Activated CD4-positive, CD25-positive, alpha-beta regulatory T cell treated with anti-CD3 and anti-CD28 coated beads, Interleukin-2, amount 50 U/mL, for 72 hours (primary cell): ENCODE data around the gene BAHD1.
"Not testable (repeated sequence)": the region's sequence is repeated elsewhere in the genome, so short reads cannot be mapped to it uniquely, and the experiment has no call there.

Experiments
- DNase-seq: peaks from one replicate; pipeline ENCODE4 v3.0.0; 2021

BAHD1 gene

DNA sequence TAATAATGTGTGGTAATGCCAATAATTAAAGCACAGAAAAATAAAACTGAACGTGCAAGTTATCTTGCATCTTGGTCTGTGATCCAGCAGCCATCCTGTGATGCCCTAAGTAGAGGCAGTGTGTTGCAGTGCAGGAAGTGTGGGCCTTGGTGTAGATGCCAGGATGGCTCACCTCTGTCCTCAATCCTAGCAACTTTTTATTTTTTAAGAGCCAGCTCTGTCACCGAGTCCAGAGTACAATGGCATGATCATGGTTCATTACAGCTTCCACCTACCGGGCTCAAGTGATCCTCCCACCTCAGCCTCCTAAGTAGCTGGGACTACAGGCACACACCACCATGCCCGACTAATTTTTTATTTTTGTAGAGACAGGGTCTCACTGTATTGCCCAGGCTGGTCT, 7.6 kb downstream of the BAHD1 start:
- no peak for DNase-seq

DNA sequence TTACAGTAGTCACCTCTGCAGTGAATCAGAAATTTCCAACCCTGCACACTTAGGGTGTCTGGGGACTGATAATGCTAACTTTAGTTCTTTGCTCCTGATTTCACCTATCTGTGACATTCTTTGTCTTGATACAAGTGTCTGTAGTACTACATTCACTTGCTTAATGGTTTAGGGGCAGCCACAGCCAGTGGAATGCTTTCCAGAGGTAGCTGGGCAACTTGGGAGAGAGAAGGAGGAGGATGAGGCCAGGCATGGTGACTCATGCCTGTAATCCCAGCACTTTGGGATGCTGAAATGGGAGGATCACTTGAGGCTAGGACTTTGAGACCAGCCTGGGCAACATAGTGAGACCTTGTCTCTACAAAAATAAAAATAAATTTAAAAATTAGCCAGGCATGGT, 8.5 kb downstream of the BAHD1 start:
- no peak for DNase-seq

DNA sequence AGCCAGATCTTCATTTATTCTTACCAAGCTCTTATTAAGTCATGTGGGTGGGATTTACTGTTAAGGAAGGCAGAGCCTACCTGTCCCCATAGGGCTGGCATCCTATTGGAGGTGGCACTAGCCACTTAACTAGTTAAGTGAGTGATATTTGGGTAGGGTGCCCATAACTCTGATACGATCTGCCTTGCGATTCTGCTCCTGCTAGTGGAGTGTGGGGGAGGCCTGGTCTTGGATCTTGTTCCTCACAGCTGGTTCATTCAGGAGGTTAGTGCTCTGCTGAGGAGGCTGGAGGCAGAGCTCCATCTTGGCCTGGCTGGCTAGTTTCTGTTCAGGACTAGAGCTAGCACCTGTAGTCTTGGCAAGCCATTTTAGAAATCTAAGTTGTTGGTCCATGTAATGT, 9.3 kb downstream of the BAHD1 start:
- no peak for DNase-seq

DNA sequence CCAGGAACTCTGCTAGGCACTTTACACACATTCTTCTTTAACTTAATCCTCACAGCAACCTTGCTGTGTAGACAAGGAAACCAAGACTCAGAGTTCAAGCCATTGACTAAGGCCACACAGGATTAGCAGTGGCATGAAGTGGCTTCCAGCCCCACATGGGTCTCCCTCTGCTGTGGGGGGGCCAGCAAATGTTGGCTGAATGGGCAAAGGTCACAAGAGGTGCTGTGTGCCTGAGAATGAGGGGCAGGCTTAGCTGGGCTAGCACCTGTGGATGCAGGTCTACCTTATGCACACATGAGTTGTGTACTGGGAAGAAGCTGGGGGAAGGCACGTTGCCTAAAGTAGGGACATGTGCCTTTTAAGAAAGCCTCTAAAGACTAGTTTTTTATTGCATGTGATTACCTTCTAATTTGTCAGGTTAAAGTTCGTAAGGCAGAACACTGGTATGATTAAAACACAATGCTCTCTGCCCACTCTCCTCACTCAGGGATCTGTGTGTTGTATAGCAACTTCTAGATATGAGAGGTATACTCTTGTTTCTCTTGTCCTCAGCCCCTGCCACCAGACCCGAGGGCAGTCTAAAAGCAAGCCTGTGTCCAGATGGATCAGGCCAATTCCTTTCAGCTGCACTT, 10.9 kb downstream of the BAHD1 start:
- no peak for DNase-seq

DNA sequence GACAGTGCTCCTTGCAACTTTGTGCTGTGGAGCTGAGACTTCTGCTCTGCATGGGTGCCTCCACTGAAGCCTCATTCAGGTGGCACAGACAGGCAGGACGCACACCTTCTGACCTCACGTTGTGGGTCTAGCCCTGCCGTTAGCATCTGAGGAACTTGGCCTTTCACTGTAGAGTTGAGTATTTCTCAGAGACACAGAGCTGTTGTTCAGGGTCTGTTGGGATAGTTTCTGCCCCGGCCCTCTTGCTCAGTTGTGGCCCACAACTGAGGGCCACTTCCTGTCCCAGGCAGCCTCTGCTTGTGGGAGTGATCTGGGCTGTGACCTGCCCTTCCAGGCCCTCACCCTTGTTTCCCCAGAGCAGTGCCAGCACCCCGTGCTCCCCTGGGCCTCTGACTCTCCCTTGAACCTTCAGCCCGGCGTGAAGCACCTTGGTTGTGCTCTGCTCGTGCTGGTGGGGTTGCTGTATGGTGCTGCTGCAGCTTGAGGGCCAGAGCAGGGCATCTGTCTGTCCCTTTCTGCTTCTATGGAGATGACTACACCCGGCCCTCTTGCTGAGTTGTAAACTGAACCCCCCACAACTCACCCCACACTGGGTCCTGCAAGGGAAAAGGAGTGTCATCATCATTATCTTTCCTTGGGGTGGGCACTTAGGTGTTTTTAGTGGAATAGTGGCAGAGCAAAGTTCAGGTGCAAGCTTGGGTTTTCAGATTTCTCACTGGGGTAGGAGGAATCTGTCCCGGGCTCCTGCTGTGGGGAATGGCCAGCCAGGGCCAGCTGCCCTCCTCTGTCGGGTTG, 11.7 kb downstream of the BAHD1 start:
- DNase-seq, result no peak

DNA sequence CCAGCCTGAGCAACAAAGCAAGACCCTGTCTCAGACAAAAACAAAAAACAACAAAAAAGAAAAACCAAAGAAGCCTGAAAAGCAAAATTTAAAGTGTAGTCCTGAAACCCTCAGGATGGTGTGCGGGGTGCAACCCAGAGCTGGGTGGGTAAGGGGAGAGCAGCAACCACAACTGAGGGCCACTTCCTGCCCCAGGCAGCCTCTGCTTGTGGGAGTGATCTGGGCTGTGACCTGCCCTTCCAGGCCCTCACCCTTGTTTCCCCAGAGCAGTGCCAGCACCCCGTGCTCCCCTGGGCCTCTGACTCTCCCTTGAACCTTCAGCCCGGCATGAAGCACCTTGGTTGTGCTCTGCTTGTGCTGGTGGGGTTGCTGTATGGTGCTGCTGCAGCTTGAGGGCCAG, 13.2 kb downstream of the BAHD1 start:
- DNase-seq, result not testable (repeated sequence)

DNA sequence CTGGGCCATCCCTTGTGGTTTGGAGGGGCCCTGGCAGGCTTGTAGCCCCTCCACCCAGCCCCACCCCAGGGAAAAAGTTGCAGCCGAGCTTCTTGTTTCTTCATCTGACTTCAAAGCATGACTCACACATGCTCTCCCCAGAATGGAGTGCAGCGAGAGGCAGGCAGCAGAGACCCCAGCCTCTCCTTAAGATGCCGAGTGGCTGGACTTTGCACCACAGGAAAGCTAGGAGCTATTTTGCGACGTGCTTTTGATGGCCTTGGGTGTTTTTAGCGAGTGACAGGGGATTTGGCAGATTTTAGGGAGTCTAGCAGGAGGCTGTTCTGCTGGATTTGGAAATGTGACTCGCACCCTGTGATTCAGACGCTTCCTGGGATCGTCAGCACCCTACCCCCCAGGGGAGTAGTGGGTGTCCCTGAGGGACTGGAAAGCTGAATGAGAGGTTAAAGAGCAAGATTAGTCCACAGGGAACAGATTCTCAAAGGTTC, 14.2 kb downstream of the BAHD1 start:
- DNase-seq, result no peak

DNA sequence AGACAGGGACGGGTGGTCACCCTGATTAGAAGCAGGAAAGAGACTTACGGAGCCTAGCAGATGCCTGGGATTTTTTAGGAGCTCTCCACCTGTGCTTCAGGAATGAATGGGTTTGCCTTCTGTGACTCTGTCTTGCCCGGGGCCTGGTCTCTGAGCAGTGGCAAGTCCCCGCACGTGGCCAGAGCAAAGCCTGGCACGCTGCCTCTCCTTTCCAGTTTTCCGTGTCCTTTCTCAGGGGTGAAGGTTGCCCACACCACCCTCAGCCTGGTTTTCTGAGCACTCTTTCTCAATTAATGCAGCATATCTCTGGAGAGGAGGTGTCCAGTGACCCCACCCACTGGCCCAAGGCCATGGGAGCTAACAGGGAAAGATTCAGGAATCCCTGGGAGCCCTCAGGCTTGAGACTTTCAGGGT, 15.6 kb downstream of the BAHD1 start:
- no peak for DNase-seq

DNA sequence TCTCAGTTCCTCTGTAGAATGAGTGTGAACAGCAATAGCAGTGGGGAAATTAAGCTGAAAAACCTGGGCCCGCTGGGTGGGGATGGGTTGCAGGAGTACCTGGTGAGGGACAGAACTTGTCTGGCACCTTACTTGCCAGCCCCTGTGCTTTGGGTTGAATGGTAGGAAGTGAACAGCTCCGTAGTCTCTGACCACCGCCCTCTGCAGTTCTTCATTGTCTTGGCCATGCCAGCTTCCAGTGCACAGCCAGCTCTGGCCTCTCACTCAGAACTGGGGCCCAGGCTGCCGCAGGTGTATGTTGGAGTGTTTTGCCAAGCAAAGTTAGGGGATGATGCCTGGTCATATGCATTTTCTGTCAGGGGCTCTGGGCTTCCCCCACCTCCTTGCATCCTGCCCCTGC, 16.0 kb downstream of the BAHD1 start:
- DNase-seq, result no peak

DNA sequence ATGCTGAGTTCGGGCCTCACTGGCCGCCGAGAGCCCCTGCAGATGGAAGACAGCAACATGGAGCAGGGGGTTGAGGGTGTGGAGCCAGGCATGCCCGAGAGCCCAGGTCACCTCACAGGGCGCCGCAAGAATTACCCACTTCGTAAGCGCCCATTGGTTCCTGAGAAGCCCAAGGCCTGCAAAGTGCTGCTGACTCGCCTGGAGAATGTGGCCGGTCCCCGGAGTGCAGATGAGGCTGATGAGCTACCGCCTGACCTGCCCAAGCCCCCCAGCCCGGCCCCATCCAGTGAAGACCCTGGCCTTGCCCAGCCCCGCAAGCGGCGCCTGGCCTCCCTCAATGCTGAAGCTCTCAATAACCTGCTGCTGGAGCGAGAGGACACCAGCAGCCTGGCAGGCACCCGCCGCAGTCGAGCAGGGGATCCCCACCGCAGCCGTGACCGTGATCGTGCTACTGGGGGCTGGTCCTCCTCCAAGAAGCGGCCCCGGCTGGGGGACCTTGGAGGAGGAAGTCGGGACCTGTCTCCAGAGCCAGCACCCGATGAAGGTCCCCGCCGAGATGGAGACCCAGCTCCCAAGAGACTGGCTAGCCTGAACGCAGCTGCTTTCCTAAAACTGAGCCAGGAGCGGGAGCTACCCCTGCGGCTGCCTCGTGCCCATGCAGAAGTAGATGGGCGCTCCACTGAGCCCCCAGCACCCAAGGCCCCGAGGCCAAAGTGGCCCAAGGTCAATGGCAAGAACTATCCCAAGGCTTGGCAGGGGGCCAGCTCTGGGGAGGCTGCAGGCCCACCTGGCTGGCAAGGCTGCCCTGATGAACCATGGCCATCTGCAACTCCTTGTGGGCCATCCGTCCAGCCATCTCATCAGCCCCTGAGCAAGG, 18.0 kb downstream of the BAHD1 start:
- DNase-seq, result no peak

DNA sequence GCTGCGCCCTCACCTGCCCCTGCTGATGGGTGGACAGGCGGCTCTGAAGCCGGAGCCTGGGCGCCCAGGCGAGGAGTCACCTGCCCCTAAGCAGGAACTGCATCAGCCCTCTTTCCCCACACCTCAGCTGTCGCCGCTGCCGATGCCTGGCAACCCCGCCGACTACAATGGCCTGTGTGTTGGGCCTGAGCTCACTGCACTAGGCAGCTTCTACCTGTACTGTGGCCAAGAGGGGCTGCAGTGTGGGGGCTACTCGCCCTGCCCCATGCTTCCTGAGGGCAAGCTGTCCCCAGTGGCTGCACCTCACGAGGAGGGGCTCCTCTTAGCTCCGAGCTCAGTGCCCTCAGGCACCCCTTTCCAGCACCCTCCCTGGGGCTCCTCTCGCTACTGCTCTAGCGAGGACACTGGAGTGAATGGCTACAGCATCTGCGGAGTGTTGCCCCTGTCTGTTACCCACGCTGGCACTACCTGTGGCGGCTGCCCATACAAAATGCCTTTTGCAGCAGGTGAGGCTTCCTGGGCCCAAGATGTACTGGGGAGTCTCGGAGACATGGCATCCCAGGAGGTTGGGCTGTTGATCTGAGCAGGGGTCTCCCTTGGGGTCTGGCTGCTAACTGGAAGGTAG, 18.8 kb downstream of the BAHD1 start:
- no peak for DNase-seq

DNA sequence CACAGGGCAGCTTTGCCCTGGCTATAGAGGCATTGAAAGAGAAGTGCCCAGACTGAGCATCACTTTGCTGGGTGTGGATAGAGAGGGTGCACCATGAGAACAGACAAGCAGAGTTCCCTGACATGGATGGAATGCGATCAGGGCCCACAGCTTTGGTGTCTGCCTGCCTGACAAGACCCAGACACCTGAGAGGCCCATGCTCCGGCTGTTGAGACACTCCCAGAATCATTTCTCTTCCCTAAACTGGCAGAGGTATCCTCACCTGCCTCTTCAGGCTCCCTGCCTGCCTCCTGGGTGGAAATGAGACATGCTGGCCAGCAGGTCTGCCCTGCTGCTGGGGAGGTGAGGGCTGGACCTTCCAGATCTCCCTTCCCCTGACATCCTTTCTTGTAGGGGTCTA, 19.7 kb downstream of the BAHD1 start:
- DNase-seq, result no peak

DNA sequence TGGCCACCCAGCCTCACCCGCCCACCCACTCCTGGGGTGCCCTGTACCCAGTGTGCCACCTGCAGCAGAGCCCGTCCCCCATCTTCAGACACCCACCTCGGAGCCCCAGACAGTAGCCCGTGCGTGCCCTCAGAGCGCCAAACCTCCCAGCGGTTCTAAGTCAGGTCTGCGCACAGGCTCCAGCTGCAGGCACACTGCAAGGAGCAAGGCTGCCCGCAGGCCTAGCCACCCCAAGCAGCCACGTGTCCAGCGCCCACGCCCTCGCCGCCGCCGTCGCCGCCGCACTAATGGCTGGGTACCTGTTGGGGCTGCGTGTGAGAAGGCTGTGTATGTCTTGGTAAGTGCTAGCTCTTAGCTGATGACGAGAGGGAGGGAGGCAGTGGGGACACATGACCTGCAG, 21.2 kb downstream of the BAHD1 start:
- no peak for DNase-seq

DNA sequence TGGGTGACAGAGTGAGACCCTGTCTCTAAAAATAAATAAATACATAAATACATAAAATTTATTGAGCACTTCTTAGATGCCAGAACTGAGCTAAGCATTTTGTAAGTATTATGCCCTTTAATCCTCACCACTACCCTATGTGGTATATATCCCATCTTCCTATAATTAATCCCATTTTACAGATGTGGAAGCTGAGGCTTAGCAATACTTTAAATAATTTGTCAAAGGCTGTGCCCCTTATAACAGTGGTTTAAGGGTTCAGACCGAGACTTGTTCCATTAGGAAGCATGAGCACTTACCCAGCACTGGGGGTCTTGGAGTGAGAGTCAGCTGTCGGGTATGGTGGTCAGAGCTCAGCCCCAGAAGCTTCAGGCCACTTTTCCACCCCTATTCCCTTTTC, 22.5 kb downstream of the BAHD1 start:
- no peak for DNase-seq

DNA sequence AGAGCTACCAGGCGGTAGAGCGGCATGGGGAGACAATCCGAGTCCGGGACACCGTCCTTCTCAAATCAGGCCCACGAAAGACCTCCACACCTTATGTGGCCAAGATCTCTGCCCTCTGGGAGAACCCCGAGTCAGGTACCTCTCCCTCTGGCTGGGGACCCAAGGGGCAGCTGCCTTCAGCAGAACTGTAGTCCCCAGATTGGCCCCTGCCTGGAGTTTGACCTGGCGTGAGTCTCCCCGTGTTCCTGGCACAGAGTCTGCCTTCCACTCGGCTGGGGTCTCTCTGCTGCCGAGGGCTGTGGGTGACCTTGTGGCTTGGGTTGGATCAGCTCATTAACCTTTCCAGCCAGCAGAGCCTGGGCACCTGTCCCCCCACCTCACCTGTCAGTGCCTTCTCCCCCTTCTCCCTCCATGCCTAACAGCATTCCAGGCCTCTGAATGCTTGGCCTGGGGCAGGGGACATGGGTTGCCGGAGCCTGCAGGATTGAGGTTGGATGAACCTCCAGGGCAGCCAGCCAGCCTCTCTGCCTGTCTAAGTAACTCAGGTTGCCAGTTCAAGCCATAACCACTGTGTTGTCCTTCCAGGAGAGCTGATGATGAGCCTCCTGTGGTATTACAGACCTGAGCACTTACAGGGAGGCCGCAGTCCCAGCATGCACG, 23.3 kb downstream of the BAHD1 start:
- no peak for DNase-seq

DNA sequence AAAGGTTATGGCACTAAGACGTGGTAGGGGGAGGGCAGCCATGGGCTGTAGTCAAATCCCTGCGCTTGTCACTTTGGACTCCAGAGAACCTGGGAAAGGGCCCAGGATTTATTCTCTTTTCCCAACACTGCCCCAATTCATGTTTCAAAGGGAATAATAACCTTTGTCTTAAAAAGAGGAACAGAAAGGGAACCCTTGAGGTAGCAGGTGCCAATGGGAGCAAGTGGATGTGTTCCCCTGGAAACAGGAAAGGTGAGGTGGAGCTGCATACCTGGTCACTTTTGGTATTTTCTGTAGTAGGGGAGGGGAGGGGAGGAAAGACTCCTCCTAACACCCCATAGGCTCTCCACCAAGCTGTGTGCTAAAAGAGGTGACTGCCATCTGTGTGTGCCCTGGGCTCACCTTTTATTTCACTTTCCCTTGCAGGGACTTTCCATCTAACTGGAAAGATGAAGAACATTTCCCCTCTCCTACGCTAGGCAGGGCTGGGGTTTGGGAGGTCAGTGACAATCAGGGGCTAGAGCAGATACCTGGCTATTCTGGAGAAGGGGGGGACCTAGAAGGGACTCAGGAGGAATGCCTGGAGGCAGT, 23.9 kb downstream of the BAHD1 start:
- DNase-seq, result no peak

DNA sequence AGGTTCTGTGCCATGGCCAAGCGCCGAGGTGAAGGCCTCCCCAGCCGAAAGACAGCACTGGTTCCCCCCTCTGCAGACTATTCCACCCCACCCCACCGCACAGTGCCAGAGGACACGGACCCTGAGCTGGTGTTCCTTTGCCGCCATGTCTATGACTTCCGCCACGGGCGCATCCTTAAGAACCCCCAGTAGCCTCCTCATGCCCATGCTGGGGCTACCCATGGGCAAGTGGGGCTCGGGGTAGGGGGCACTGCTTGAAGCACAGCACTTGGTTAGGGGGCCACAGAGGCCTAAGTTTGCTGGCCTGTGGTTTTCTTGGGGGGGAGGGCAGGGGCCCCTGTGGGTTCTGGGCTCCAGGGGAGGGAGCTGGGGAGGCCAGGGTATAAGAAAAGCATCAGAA, 25.2 kb downstream of the BAHD1 start:
- DNase-seq, result no peak

DNA sequence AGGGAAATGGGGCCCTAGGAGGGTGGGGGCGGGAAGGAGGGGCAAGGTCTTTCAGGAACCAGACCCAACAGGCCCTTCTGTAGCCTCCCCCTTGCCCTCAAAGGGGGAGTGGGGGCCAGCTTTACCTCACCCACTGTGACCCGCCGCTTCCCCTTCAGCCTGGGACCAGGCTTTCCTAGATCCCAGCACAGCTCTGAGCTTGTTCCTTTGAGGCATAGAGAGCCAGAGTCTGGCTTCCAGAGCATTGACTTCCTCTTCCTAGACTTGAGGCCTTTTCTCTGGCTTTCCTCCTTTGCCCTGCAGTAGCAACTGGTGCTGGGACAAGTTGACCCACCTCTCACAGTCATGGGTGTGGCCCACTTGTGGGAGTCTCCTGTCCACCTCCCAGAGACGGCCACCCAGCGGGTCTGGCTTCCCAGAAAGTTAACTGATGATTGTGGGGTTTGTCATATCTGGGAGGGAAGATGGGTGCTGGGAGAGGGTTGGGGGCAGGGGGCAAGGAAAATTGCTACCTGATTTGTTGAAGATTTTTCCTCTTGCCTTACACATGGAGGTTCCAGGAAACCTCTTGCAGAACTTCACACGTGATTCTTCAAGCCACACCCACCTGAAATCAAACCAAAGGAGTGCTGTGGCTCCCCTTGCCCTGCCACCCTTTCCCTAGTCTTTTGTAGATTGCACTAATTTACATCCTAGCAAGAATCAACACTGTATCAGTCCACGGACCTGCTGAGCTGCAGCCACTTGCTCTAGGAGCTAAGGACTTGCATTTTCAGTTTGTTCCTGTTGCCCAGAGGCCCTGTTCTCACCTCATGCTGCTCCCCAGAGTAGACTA, 25.9 kb downstream of the BAHD1 start:
- no peak for DNase-seq

DNA sequence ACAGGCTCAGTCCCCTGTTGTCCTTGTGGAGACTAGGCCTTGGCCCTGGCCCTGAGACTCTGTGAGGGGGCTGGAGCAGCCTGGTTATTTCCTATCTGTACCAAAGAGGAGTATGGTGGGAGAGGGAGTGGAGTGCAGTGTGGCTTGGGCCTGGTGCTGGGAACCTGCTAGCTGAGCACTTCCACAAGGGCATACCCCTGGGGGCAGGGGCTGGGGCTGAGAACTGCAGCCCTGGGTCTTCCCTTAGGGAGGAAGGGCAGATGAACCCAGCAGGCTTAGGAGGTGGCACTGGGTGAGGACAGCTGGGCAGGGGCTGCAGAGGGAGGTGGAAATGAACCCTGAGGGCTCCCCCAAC, 26.5 kb downstream of the BAHD1 start:
- DNase-seq, result no peak

DNA sequence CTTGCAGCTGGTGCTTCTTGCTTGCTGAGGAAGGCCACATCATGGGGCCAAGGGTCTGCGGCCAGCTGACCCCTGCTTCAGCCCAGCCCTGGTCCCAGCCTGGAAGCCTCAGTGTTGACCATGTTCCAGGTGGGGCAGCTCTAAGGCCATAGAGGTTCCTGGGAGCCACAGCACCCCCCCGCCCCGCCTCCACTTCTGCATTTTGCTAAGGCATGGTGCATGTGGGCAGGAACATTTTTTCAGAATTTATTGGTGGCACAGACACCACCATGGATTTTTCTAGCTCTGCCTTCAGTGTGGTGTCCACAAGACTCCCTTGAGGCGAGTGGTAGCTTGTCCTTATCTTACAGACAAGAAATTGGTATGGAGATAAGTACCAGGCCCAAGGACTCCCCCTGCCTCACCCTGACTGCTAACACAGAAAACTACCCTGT, 28.2 kb downstream of the BAHD1 start:
- DNase-seq, result no peak

DNA sequence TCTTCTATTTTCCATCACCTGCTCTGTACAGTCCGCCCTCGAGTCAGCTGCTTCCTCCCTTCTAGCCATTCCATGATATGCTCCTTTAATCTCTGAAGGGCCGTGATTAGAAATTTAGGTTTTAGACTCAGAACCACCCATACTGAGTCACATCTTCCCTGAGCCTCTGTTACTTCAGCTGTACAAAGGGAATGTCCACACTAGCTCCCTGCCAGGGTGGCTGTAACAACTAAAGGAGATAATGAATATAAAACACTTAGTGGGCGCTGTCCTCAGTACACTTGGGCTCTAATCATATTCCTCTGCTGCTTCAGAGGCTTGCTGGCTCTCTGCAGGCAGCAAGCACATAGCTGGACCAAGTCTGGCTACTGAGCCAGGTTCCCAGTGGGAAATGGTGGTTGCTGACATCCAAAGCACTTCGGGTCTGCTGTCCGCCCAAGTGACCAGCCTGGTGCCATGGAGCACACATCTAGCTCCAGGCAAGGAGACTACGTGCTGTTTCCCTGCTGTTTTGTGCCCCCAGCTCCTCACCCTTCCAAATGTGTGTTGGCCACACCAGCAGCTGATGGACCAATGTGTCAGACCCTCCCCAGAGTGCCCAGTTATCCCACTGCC, 29.1 kb downstream of the BAHD1 start:
- no peak for DNase-seq
